ENCODE results near the gene OTX1. TPM values are rescaled to one million over a fixed set of nuclear protein-coding genes. Genes with fewer than 3 reads are reported as not detected.
A peak's percentile ranks its signal among the peaks of the same experiment; 100 is the strongest.

The OTX1 gene
- total and polyA plus RNA-seq, 2 of the 4 experiments (the other 2 are of a cell fraction) = 0.03 TPM; not detected in 1

GRCh38 chr2:63048367-63049171, 2.1 kb upstream of the OTX1 start:
- in situ Hi-C loops (cut with MboI; ENCODE audit: low sequenced_read_pairs) (loop anchor here (25.0 kb wide), 1 partner anchor 586 kb away; no protein-coding TSS in a partner anchor), intact Hi-C loops (cut with micrococcal nuclease) (no loop called here), dilution Hi-C loops (cut with HindIII; ENCODE audit: low sequenced_read_pairs, unreplicated experiment) (no loop called here)
- H3K56ac ChIP-seq (ENCODE audit: extremely low read depth, insufficient read depth, low read length) = no peak overlapping the region
- peak overlapping the region; percentile 38 for H2AFZ ChIP-seq (replicated peaks; ENCODE audit: low read length, poor library complexity)
- no peak overlapping the region for H3K18ac ChIP-seq (ENCODE audit: low read depth, low read length)
- H4K91ac ChIP-seq (ENCODE audit: insufficient read depth, low read depth, low read length) = no peak overlapping the region
- H3K27me3 ChIP-seq (ENCODE audit: control insufficient read depth, insufficient read depth, low read length) = peaks cover 58% of the 10 kb centered on the region
- peaks cover 30% of the 10 kb centered on the region for H3K9me3 ChIP-seq (ENCODE audit: control insufficient read depth, insufficient read depth, low read length)
- no peak overlapping the region for H2AK5ac ChIP-seq (ENCODE audit: low read depth, low read length)
- DNase-seq = no peak
- ChIA-PET POLR2A (ENCODE audit: unreplicated experiment) (no interaction called here), CTCF (no interaction called here)
- no peak overlapping the region for H3K14ac ChIP-seq (replicated peaks; ENCODE audit: low read depth, low read length)
- H3K36me3 ChIP-seq (ENCODE audit: control insufficient read depth, insufficient read depth, low read length) = peaks cover 6% of the 10 kb centered on the region
- no peak for ATAC-seq (ENCODE audit: low read depth)
- H4K20me1 ChIP-seq (ENCODE audit: insufficient read depth, low read length) = peaks cover 9% of the 10 kb centered on the region; the same call in 1 of the 2 replicates
- no peak overlapping the region for H2BK5ac ChIP-seq (ENCODE audit: low read depth, low read length, poor library complexity, severe bottlenecking)
- TF ChIP-seq, protein P1, sequence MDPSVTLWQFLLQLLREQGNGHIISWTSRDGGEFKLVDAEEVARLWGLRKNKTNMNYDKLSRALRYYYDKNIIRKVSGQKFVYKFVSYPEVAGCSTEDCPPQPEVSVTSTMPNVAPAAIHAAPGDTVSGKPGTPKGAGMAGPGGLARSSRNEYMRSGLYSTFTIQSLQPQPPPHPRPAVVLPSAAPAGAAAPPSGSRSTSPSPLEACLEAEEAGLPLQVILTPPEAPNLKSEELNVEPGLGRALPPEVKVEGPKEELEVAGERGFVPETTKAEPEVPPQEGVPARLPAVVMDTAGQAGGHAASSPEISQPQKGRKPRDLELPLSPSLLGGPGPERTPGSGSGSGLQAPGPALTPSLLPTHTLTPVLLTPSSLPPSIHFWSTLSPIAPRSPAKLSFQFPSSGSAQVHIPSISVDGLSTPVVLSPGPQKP (IDR thresholded peaks at IDR 0.05; ENCODE audit: borderline replicate concordance, low read depth, low read length) = no peak
- TF ChIP-seq BHLHE40 (IDR thresholded peaks at IDR 0.05; ENCODE audit: low read depth, low read length) (no peak), RFX5 (IDR thresholded peaks at IDR 0.05; ENCODE audit: low read depth, low read length) (no peak), FOS (IDR thresholded peaks at IDR 0.05; ENCODE audit: low read depth, low read length) (no peak), CHD1 (IDR thresholded peaks at IDR 0.05; ENCODE audit: low read depth, low read length) (no peak), SMC3 (IDR thresholded peaks at IDR 0.05; ENCODE audit: low read depth, low read length) (no peak), MAZ (IDR thresholded peaks at IDR 0.05; ENCODE audit: borderline replicate concordance, low read depth, low read length) (no peak), NFE2L2 (IDR thresholded peaks at IDR 0.05; ENCODE audit: low read depth, low read length) (no peak)
- no peak overlapping the region for H4K5ac ChIP-seq (ENCODE audit: low read depth, low read length)
- no peak overlapping the region for H2BK120ac ChIP-seq (ENCODE audit: low read depth, low read length)
- H3K4ac ChIP-seq (ENCODE audit: low read depth, low read length) = no peak overlapping the region
- 17 to 100% methylated on average over 1 to 16 of the region's 61 CpGs for WGBS, 2 experiments (ENCODE audit: extremely low coverage in 2 of 2, insufficient read length in 1 of 2)
- H3K27ac ChIP-seq (ENCODE audit: insufficient read depth, low read length) = no peak overlapping the region
- no peak overlapping the region for H2BK15ac ChIP-seq (ENCODE audit: low read depth, low read length)
- peaks cover 5% of the 10 kb centered on the region for H3K4me1 ChIP-seq (ENCODE audit: control insufficient read depth, insufficient read depth, low read length)
- no peak overlapping the region for H2BK20ac ChIP-seq (ENCODE audit: low read depth, low read length)
- H3K79me1 ChIP-seq (ENCODE audit: low read depth in 1 of 2, low read length in 2 of 2) = no peaks in the 10 kb centered on the region
- H3K9me1 ChIP-seq (ENCODE audit: insufficient read depth, low read length) = no peaks in the 10 kb centered on the region
- no peak overlapping the region for H3K9ac ChIP-seq (ENCODE audit: low read depth, low read length)
- no peak overlapping the region for H2AK9ac ChIP-seq (replicated peaks; ENCODE audit: low read depth, low read length, poor library complexity)
- no peak overlapping the region for H3K4me3 ChIP-seq (ENCODE audit: insufficient read depth, low read depth, low read length)
- no TSS peak for BruUV-seq (replicated peaks)
- no peak overlapping the region for H4K8ac ChIP-seq (ENCODE audit: low read depth in 2 of 2, low read length in 2 of 2)
- H3K4me2 ChIP-seq (ENCODE audit: low read depth, low read length) = no peak overlapping the region
- H3K23ac ChIP-seq (ENCODE audit: low read depth, low read length) = no peak overlapping the region

Measured in IMR-90 (cell line).